ENCODE data around the gene SNCB. TPM values are rescaled to one million over a fixed set of nuclear protein-coding genes. Genes with fewer than 3 reads are reported as not detected.

The SNCB gene
- total and polyA plus RNA-seq, 4 experiments from 2014 or later, result not detected

DNA sequence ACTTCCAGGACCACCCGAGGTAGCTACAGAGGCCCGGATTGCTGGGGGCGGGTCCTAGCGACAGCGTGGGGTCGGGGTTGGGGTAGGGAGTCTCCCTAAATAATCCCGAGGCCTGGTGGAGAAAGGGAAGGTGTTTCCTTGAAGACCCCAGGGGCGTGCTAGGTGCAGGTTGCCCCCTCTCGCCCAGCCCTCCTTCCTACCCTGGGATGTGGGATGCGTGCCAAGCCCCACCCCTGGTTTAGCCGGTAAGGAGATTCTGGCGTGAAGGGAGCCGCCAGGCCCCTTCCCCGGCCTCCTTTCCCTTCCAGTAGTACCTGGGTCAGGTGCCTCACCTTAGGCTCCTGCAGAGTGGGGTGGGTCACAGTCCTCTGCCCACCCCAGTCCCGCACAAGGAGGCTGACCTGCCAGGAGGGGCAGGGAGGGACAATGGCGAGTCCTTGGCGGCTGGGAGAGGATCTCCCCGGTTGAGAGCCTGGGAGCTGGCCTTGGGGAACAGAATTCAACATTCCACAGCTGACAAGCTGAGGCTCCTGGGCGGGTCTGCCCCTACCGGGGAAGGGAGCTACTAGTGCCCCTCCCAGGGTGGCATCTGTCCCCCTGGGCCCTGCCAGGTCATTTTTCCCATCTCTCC, 17.6 kb upstream of the SNCB start:
- ChIA-PET POLR2A (ENCODE audit: partially characterized antibody) (interaction anchor here (0.8 to 7.6 kb wide), 6 partner anchors 11 to 287 kb away, joined by 3 to 55 read pairs (median 6); partner anchors contain the start of genes CLTB, EIF4E1B, KIAA1191 and RNF44), CTCF (ENCODE audit: partially characterized antibody) (interaction anchor here (0.9 to 7.4 kb wide), 5 partner anchors 11 to 323 kb away, joined by 3 to 129 read pairs (median 4); no protein-coding TSS in a partner anchor)
- peak overlapping the region; percentile 29 to 76 for H3K4me3 ChIP-seq (ENCODE audit: low read length in 2 of 2)
- H3K4me1 Mint-ChIP-seq, result peaks cover 33 to 76% (median 47%) of the 10 kb centered on the region in 4 donors
- DNase-seq, result peak in 1 of 5 donors; percentile 12
- H3K27ac ChIP-seq (ENCODE audit: low read depth, low read length), result peak overlapping the region; percentile 62
- no peaks in the 10 kb centered on the region for H3K27me3 ChIP-seq (ENCODE audit: insufficient read depth, low read length)
- no peaks in the 10 kb centered on the region for H3K9me3 Mint-ChIP-seq
- no peaks in the 10 kb centered on the region for H3K36me3 ChIP-seq (ENCODE audit: insufficient read depth, low read length)
- H3K27me3 Mint-ChIP-seq, result no peaks in the 10 kb centered on the region
- H3K4me1 ChIP-seq (ENCODE audit: insufficient read depth, low read length), result peaks cover 56% of the 10 kb centered on the region
- intact Hi-C loops (cut with micrococcal nuclease), result loop anchor here (1.0 to 2.0 kb wide), 6 partner anchors 10 to 259 kb away; partner anchors contain the start of genes CLTB and RNF44
- peak overlapping the region; percentile 72 to 86 (median 82) for H3K4me3 Mint-ChIP-seq
- peaks cover 0 to 2% of the 10 kb centered on the region in 2 donors for H3K36me3 Mint-ChIP-seq
- peak overlapping the region; percentile 77 to 91 (median 85) for H3K27ac Mint-ChIP-seq
- H3K9me3 ChIP-seq (ENCODE audit: control insufficient read depth in 1 of 2, low read length in 2 of 2), result no peaks in the 10 kb centered on the region

- ChIA-PET POLR2A (ENCODE audit: partially characterized antibody) (interaction anchor here (0.8 to 7.6 kb wide), 9 partner anchors 12 to 286 kb away, joined by 3 to 55 read pairs (median 6); partner anchors contain the start of genes CLTB, EIF4E1B, KIAA1191 and RNF44), CTCF (ENCODE audit: partially characterized antibody) (interaction anchor here (0.5 to 7.4 kb wide), 8 partner anchors 8 to 324 kb away, joined by 3 to 129 read pairs (median 4); no protein-coding TSS in a partner anchor)
- peak within 1 kb of the TSS; percentile 85 to 94 (median 90) for H3K4me3 Mint-ChIP-seq
- H3K4me1 ChIP-seq (ENCODE audit: insufficient read depth, low read length), result peaks cover 50% of the 10 kb centered on the region
- H3K27ac Mint-ChIP-seq, result peak within 1 kb of the TSS; percentile 80 to 95 (median 93)
- H3K9me3 Mint-ChIP-seq, result no peaks in the 10 kb centered on the region
- H3K36me3 Mint-ChIP-seq, result peaks cover 0 to 2% of the 10 kb centered on the region in 2 donors
- peak; percentile 94 to 97 (median 95) for DNase-seq
- peak within 1 kb of the TSS; percentile 73 to 76 for H3K4me3 ChIP-seq (ENCODE audit: low read length in 2 of 2)
- peaks cover 31 to 68% (median 43%) of the 10 kb centered on the region in 4 donors for H3K4me1 Mint-ChIP-seq
- H3K27me3 ChIP-seq (ENCODE audit: insufficient read depth, low read length), result no peaks in the 10 kb centered on the region
- H3K9me3 ChIP-seq (ENCODE audit: control insufficient read depth in 1 of 2, low read length in 2 of 2), result no peaks in the 10 kb centered on the region
- H3K27me3 Mint-ChIP-seq, result no peaks in the 10 kb centered on the region
- H3K36me3 ChIP-seq (ENCODE audit: insufficient read depth, low read length), result no peaks in the 10 kb centered on the region
- H3K27ac ChIP-seq (ENCODE audit: low read depth, low read length), result peak within 1 kb of the TSS; percentile 62
- intact Hi-C loops (cut with micrococcal nuclease), result loop anchor here (1.0 to 2.0 kb wide), 6 partner anchors 11 to 258 kb away; partner anchors contain the start of genes CLTB and RNF44
These were observed 16.9 kb upstream of the SNCB start, which contains the start of gene TSPAN17 for GRCh38 chr5:176647030-176647842. Gene TSPAN17, plus strand, starts transcription at chr5:176647484. Its CDS starts 132 bp downstream, at chr5:176647616.

- H3K4me1 ChIP-seq (ENCODE audit: insufficient read depth, low read length), result peaks cover 46% of the 10 kb centered on the region
These were observed 16.3 kb upstream of the SNCB start for GRCh38 chr5:176646707-176647029.

DNA sequence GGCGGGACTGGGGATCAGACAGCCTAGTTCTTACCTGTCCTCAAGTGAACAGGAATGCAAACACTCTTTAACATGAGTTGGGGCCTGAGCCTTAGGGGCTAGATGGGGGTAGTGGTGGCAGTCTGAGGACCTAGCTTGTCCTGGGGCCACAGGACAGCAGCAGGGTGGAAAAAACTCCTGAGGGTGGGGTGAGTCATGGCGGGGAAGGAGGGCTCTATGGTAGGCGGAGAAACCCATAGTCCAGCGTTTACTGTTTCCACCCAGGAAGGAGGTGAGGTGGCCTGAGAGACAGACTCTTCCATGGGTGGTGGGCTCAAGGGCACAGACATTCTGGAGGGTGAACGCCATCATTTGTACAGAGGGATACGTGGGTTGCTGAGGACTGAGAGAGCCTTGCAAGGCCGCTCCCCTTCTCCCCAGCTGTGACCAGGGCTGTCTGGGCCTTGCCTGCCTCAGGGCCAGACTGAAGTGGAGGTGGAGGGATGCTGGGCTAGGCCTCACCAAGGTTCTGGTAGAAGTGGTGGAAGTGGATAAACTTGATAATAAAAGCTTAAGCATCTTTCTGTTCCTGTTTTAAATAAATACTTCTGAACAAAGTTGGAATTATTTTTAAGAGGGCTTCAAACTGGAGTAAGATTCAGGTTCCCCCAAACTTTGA, 15.8 kb upstream of the SNCB start:
- Mint-ChIP-seq H3K4me1 (peaks cover 28 to 58% (median 36%) of the 10 kb centered on the region in 4 donors), H3K27me3 (no peaks in the 10 kb centered on the region), H3K27ac (peak overlapping the region; percentile 80 to 95 (median 93)), H3K4me3 (peak overlapping the region; percentile 85 to 94 (median 90)), H3K9me3 (no peaks in the 10 kb centered on the region), H3K36me3 (peaks cover 0 to 2% of the 10 kb centered on the region in 2 donors)
- intact Hi-C loops (cut with micrococcal nuclease), result loop anchor here (2.0 kb wide), 1 partner anchor 49 kb away; no protein-coding TSS in a partner anchor
- POLR2A ChIA-PET (ENCODE audit: partially characterized antibody), result interaction anchor here (0.9 to 7.6 kb wide), 6 partner anchors 13 to 285 kb away, joined by 3 to 55 read pairs (median 6); partner anchors contain the start of genes KIAA1191 and RNF44
- no peak for DNase-seq
- Histone ChIP-seq H3K36me3 (ENCODE audit: insufficient read depth, low read length) (no peaks in the 10 kb centered on the region), H3K9me3 (ENCODE audit: control insufficient read depth in 1 of 2, low read length in 2 of 2) (no peaks in the 10 kb centered on the region), H3K4me3 (ENCODE audit: low read length in 2 of 2) (peak overlapping the region; percentile 73 to 76), H3K27ac (ENCODE audit: low read depth, low read length) (peak overlapping the region; percentile 43), H3K4me1 (ENCODE audit: insufficient read depth, low read length) (peaks cover 44% of the 10 kb centered on the region), H3K27me3 (ENCODE audit: insufficient read depth, low read length) (no peaks in the 10 kb centered on the region)
- CTCF ChIA-PET (ENCODE audit: partially characterized antibody), result interaction anchor here (1.3 to 7.4 kb wide), 3 partner anchors 13 to 73 kb away, joined by 4 to 129 read pairs (median 5); no protein-coding TSS in a partner anchor

More at GRCh38 chr5:176646707-176647029, 16.3 kb upstream of the SNCB start:
- Mint-ChIP-seq H3K9me3 (no peaks in the 10 kb centered on the region), H3K27me3 (no peaks in the 10 kb centered on the region), H3K4me1 (peaks cover 29 to 63% (median 39%) of the 10 kb centered on the region in 4 donors), H3K4me3 (peak overlapping the region; percentile 85 to 94 (median 90)), H3K36me3 (peaks cover 0 to 2% of the 10 kb centered on the region in 2 donors), H3K27ac (peak overlapping the region; percentile 80 to 95 (median 93))
- POLR2A ChIA-PET (ENCODE audit: partially characterized antibody), result interaction anchor here (0.9 to 7.6 kb wide), 8 partner anchors 12 to 285 kb away, joined by 3 to 55 read pairs (median 6); partner anchors contain the start of genes CLTB, KIAA1191 and RNF44
- intact Hi-C loops (cut with micrococcal nuclease), result loop anchor here (1.0 to 2.0 kb wide), 6 partner anchors 12 to 257 kb away; partner anchors contain the start of genes CLTB and RNF44
- CTCF ChIA-PET (ENCODE audit: partially characterized antibody), result interaction anchor here (0.5 to 7.4 kb wide), 7 partner anchors 9 to 324 kb away, joined by 3 to 129 read pairs (median 4); no protein-coding TSS in a partner anchor
- Histone ChIP-seq H3K36me3 (ENCODE audit: insufficient read depth, low read length) (no peaks in the 10 kb centered on the region), H3K9me3 (ENCODE audit: control insufficient read depth in 1 of 2, low read length in 2 of 2) (no peaks in the 10 kb centered on the region), H3K27me3 (ENCODE audit: insufficient read depth, low read length) (no peaks in the 10 kb centered on the region), H3K4me3 (ENCODE audit: low read length in 2 of 2) (peak overlapping the region; percentile 73 to 76), H3K27ac (ENCODE audit: low read depth, low read length) (peak overlapping the region; percentile 43)
- DNase-seq, result no peak

DNA sequence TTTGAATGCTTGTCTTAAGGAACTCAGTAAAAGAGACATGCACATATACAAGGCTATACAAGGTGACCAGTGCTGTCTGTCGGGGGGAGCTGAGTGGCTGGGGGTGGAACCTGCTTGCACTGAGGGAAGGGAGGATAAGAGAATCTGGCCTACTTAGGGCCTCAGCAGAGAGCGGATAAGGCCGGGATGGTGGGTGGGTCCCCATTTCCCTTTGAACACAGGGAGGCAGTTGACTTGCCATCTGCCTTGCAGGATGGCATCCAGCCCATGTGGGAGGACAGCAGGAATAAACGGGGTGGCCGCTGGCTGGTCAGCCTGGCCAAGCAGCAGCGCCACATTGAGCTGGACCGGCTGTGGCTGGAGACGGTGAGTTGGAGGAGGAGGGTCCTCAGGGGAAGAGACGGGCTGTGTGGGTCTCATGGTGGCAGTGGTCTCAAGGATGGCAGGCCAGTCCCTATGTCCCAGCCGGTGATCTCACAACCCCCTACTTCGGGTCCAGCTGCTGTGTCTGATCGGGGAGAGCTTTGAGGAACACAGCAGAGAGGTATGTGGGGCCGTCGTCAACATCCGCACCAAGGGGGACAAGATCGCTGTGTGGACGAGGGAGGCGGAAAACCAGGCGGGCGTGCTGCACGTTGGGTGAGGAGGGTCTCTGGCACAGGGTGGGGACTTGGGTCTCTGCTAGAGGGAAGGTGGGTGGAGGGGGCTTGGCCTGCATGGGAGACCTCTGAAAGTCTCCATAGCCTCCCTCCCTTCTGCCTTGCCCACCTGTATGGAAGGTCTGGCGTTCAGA, 14.7 kb upstream of the SNCB start:
- H3K27ac ChIP-seq (ENCODE audit: low read depth, low read length), result no peak overlapping the region
- H3K4me3 Mint-ChIP-seq, result peak overlapping the region in 4 of 8 donors; percentile 2 to 75 (median 53)
- peaks cover 23 to 47% (median 28%) of the 10 kb centered on the region in 4 donors for H3K4me1 Mint-ChIP-seq
- no peaks in the 10 kb centered on the region for H3K36me3 ChIP-seq (ENCODE audit: insufficient read depth, low read length)
- no peaks in the 10 kb centered on the region for H3K27me3 ChIP-seq (ENCODE audit: insufficient read depth, low read length)
- peaks cover 35% of the 10 kb centered on the region for H3K4me1 ChIP-seq (ENCODE audit: insufficient read depth, low read length)
- ChIA-PET CTCF (ENCODE audit: partially characterized antibody) (interaction anchor here (0.6 to 1.9 kb wide), 3 partner anchors 15 to 298 kb away, joined by 3 to 8 read pairs (median 3); no protein-coding TSS in a partner anchor), POLR2A (ENCODE audit: partially characterized antibody) (interaction anchor here (7.6 kb wide), 1 partner anchor 14 kb away, joined by 55 read pairs; no protein-coding TSS in a partner anchor)
- H3K9me3 Mint-ChIP-seq, result no peaks in the 10 kb centered on the region
- H3K4me3 ChIP-seq (ENCODE audit: low read length in 2 of 2), result no peak overlapping the region
- intact Hi-C loops (cut with micrococcal nuclease), result no loop called here
- DNase-seq, result no peak
- H3K27ac Mint-ChIP-seq, result peak overlapping the region in 3 of 7 donors; percentile 22 to 75 (median 68)
- no peaks in the 10 kb centered on the region for H3K9me3 ChIP-seq (ENCODE audit: control insufficient read depth in 1 of 2, low read length in 2 of 2)
- no peaks in the 10 kb centered on the region for H3K27me3 Mint-ChIP-seq
- H3K36me3 Mint-ChIP-seq, result peaks cover 0 to 2% of the 10 kb centered on the region in 2 donors

- no peak overlapping the region for H3K27ac Mint-ChIP-seq
- intact Hi-C loops (cut with micrococcal nuclease), result no loop called here
These were observed 14.0 kb upstream of the SNCB start for GRCh38 chr5:176644294-176644693.

More at GRCh38 chr5:176644294-176644693, 14.0 kb upstream of the SNCB start:
- Mint-ChIP-seq H3K4me3 (no peak overlapping the region), H3K27me3 (no peaks in the 10 kb centered on the region), H3K4me1 (peaks cover 18 to 39% (median 24%) of the 10 kb centered on the region in 4 donors), H3K36me3 (peaks cover 0 to 2% of the 10 kb centered on the region in 2 donors), H3K9me3 (no peaks in the 10 kb centered on the region)
- ChIA-PET CTCF (ENCODE audit: partially characterized antibody) (interaction anchor here (1.2 to 1.9 kb wide), 2 partner anchors 16 to 299 kb away, joined by 3 to 8 read pairs; no protein-coding TSS in a partner anchor), POLR2A (ENCODE audit: partially characterized antibody) (no interaction called here)
- no peaks in the 10 kb centered on the region for H3K36me3 ChIP-seq (ENCODE audit: insufficient read depth, low read length)
- H3K4me3 ChIP-seq (ENCODE audit: low read length in 2 of 2), result no peak overlapping the region
- no peak for DNase-seq
- H3K27ac ChIP-seq (ENCODE audit: low read depth, low read length), result no peak overlapping the region
- H3K9me3 ChIP-seq (ENCODE audit: control insufficient read depth in 1 of 2, low read length in 2 of 2), result no peaks in the 10 kb centered on the region
- H3K4me1 ChIP-seq (ENCODE audit: insufficient read depth, low read length), result peaks cover 27% of the 10 kb centered on the region
- no peaks in the 10 kb centered on the region for H3K27me3 ChIP-seq (ENCODE audit: insufficient read depth, low read length)
